NCI-H82 (cell line): ENCODE data around the gene KRT16.
A peak's percentile ranks its signal among the peaks of the same experiment; 100 is the strongest.
"Not testable (repeated sequence)": the region's sequence is repeated elsewhere in the genome, so short reads cannot be mapped to it uniquely, and the experiment has no call there.

Experiments
- DNase-seq: peaks from one replicate; lab custom pipeline; 2025; lab: John Stamatoyannopoulos, UW

KRT16 gene

DNA sequence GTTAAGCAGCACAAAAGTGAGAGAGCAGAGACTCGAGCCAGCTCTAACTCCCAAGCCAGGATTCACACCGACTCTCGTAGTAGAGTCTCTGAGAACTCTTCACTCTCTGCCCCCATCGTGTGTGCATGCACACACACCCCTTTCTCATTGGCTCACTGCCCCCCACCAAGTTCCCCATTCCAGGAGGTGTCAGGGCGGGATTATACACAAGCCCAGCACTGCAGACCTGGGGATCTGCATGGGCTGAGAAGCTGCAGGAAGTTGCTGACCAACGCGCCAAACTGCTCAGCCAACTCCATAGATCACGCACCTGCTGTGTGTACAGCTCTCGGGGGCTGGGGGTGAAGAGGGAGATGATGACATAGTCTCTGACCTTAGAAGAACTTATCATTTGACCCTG is 2.2 kb upstream of the KRT16 start:
- not testable (repeated sequence) for DNase-seq

DNA sequence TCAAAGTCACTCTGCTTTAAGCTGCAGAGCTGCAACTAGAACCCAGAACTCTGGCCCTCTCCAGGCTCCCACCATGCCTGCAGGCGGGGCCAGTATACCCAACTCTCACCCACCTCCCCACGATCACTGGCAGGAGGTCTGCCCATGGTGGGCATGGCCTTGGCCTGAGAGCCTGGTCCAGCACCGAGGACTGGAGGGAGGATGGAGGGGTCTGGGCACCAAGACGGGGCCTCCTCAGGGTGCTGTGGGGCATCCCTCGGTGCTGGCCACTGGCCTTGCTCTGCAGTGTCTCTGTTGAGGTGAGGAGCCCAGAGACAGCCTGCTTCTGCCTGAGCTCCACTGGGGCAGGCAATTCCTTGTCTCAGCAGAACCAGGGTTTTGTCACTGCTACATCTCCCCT is 1.5 kb upstream of the KRT16 start:
- no peak for DNase-seq

DNA sequence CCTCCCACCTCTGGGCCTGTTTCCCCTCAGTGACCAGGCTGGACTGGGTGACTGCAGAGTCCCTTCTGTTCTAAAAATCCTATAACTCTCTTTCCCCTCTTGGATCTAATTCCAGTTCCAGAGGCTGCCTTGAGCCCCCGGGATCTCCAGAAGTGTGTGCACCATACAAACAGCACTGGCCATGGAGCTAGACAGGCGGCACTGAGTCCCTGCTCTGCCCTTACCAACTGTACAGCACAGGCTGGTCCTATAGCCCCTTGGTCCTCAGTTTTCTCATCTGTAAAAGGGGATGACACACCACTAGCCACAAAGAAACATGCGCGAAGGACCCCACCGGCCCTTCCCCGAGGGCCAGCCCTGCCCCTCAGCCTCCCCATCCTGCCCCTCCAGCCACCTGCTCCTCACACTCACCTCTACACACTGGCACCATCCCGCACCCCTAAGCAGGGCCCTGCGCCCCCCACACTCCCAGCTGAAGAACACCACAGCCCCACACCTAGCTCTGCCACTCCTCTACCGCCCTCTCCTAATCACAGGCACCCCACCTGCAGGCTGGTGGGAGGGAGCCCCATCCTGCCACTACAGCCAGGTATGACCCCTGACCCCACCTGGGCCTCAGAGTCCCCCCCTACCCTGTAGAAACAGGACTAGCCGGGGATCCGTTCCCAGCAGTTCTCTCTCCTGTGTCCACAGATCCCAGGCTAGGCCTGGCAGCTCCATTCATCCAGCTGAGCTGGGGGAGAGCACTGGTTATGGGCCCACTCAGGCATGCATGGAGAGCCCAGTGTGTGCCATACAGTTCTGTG is 913 bp upstream of the KRT16 start:
- DNase-seq = no peak

DNA sequence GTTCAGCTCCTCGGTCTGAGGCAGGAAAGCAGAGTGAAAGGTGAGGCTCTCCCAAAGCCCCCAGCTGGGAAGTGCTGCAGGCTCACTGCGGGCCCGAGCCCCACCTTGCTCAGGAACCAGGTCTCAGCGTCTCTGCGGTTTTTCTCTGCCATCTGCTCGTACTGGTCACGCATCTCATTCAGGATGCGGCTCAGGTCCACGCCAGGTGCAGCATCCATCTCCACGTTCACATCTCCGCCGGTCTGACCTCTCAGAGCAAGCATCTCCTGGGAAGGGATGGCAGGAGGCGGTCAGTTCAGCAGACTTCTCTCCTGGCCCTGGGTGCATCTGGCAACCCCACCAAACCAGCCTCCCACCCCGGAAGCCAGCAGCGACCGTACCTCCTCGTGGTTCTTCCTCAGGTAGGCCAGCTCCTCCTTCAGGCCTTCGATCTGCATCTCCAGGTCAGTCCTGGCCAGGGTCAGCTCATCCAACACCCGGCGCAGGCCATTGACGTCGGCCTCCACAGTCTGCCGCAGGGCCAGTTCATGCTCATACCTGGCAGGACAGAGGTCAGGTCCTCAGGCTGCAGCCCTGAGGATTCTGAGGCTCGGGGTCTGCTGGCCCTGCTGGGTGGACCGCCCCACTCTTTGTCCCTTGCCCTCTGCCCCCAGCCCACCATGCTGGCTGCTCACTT is 1.5 kb downstream of the KRT16 start:
- DNase-seq = no peak

DNA sequence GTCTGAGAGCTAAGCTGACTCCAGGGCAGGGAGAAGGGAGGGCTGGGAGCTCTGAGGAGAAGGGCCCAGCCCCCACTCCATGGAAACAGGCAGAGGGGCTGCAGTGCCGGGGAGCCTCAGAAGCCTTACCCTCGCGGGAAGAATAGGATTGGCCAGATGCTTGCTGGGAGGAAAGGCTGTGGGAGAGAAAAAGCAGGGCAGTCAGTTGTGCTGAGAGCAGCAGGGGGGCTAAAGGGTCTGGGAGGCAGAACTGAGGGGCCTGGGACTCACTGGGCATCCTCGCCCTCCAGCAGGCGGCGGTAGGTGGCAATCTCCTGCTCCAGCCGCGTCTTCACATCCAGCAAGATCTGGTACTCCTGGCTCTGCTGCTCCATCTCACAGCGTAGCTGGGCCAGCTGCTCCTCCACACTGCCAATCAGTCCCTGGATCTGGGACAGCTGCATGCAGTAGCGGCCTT is 2.5 kb downstream of the KRT16 start:
- DNase-seq = peak; percentile 25

DNA sequence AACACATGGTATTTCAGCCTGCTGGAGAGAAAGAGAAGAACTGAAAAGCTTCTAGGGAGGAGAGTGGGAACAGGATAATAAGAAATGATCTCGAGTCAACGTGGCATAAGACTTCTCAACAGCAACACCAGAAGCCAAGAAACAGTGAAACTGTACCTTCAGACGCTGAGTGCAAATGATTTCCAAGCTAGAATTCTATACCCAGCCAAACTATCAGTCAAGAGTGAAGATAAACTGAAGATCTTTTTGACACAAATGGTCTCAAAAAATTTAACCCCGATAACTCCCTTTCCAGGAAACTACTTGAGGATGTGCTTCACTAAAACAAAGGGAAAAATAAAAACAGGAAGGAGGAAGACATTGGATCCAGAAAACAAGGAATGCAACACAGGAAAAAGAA is 5.6 kb downstream of the KRT16 start:
- not testable (repeated sequence) for DNase-seq

DNA sequence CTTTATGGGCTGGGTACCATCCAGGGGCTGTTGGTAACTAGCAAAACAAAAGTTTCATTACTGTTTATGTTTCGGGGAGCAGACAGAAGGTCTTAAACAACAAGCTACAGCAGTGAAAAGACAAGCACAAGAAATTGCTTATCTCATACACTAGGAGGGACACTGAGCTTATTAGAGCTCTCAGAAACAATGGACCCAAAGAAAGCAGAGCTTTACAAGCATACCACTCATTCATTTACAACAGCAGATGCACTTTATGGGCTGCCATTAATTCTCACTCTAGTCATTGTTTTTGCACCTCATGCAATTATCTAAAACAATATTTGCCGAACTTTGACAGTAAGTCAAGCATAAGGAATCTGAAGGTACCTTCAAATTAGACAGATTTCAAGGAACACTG is 10.0 kb downstream of the KRT16 start:
- DNase-seq = no peak

DNA sequence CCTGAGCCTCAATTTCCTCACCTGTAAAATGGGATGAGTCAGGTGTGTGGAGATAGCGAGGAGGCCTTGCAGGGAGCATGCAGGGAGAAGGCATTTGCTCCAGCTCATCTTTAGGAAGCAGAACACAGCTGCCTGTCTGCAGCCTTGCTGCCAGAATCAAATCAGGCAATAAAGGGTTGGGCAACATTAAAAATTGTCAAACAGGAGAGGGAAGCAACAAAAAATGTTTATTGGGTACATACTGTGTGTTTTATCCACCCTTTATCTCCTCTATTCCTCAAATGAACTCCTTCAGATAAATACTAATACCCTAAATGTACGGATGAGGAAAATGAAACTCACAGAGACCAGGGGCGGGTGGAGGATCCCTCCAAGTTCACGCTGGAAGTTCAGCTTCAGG is 12.2 kb downstream of the KRT16 start:
- no peak for DNase-seq

DNA sequence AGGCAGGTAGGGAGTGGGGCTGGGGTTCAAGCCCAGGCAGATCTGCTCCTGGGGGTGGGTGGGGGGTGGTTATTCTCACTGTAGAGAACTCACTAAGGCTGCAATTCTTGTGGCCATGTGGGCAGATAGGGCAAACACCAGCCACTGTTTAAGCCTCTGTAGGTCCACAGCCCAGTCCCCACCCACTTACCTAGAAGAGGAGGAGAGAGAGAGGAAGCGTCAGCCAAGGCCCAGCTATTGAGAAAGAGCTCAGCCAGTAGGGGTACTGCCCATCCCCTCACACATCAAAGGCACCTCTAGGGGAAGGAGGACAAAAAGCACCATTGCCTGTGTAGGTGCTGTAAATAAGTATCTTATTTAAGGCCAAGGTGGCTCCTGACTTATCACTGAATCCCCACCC is 12.9 kb downstream of the KRT16 start:
- DNase-seq = no peak

DNA sequence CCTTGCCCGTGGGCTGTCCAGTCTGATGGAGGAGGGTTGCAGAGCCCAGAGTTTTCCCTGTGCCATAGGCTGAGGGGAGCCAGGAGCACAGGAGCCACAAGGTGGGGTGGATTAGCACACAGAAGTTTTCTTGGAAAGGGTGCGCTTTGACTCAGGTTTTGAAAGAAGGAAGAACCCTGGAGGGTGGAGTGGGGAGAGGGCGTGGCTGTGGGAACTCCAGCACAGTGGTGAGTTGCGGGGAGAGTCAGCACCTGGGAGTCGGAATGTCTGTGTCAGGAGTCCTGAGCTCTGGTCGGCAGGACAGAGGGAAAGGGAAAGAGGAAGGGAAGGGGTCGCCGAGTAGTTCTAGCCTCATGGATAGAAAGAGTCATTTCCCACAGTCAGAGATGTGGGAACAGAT is 17.0 kb downstream of the KRT16 start:
- no peak for DNase-seq

DNA sequence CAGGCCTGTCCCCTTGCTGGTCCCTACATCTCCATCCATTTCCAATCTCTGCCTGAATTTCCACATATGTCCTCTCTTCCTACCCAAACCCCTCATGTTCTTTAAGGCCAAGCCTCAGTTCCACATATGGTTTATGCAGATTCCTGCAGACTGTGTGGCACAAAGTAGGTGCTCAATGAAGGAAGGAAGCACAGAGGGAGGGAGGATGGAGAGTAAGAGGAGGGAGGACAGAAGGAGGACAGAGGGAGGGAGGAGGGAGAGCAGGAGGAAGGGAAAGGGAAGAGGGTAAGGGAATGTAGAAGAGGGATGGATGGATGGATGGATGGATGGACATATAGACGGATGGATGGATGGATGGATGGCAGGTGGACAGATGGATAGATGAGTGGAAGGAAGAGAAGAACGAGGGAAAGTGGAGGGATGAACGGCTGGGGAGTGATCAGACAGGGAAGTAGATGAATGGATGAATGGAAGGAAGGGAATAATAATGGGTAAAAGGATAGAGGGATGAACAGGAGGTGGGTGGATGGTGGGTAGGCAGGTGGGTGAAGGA is 18.1 kb downstream of the KRT16 start:
- no peak for DNase-seq

DNA sequence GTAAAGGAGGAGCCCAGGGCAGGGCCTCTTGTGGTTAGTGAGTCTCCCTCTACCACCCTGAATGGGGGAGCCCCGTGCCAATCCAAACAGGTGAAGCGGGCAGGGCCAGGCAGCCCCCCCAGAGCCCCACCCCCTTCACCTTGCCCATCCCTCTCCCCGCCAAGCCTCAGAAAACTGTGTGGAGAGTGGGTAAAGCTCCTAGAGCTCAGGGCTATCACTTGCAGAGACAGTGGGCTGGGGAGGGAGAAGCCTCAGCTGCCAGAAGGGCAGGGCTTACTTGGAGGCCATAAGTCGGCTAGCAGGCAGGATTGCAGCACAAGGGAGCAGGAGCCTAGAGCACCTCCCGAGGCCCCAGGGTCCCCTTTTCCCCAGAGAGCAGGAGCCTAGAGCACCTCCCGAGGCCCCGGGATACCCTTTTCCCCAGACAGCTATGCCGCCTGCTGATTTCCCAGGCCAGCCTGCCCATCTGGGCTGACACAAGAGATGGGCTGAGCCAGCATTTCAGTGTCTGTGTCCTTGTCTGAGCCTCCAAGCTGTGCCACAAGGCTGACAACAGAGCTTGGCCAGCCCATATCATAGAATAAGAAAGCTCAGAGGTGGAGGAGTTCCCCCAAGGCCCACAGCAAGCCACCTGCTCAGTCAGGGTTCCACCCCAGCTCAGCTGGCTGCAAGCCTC is 19.1 kb downstream of the KRT16 start:
- no peak for DNase-seq

DNA sequence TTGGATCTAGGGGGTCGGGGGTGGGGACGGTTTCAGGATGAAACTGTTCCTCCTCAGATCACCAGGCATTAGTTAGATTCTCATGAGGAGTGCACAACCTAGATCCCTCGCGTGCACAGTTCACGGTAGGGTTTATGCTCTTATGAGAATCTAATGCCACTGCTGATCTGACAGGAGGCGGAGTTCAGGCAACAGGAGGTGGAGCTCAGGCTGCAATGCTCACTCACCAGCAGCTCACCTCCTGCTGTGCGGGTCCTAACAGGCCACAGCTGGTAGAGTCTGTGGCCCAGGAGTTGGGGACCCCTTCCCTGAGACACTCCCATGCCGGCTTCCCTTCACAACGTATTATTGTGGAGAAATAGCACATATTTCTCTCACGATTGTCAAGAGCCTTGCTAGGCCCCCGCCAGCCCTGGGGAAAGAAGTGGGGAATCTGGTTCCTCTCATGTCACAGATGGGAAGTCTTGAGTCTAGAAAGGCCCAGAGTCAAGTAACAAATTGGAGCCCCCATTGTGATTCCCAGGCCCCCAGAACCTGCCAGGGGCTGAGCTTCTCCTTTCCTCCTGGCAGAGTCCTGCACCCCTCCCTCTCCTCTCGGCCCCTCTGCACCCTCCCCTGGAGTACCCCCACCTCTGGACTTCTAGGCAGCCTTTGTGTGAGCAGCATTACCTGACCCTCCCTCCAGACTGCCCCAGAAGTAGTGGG is 19.8 kb downstream of the KRT16 start:
- DNase-seq = no peak

DNA sequence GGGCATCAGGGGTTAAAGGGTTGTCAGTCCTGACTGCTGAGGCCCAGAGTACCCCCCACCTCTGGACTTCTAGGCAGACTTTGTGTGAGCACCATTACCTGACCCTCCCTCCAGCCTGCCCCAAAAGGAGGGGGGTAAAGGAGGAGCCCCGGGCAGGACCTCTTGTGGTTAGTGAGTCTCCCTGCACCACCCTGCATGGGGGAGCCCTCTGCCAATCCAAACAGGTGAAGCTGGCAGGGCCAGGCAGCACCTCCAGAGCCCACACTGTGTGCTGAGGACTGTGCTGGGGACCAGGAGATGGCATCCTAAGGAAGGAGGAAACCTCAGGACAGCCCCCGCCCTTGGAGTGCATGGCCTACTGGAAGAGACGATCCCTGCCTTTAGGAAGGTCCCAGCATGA is 23.3 kb downstream of the KRT16 start:
- DNase-seq = no peak

DNA sequence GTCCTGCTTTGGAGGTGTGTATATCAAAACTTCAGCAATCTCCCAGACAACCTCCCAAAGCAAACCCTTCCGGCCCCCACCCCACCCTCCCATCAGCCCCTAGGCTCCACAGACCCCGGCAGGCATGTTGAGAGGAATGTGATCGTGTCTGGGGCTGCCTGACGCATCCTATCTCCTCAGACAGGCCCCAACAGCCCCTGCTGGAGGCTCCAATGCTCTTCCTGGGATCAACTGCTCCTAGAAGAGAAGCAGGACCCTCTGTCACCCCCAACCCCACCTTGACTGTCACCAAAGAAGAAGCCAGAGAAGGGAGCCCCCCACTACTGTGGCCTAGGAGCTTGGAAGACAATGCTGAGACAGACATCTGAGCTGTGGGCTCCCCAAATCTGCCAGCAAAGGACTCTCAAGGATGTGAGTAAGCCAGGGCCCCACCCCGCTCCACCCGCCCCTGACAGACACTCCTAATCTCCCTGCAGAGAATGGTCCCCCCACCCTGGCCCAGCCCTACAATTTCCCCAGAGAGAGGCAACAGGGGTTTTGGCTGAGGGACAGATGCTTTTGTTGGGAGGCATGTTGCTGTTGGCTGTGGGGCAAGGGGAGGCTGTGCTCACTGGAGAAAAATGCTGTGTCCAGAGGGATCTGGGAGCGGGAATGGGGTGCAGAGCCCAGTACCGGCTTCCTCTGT is 24.3 kb downstream of the KRT16 start:
- no peak for DNase-seq

DNA sequence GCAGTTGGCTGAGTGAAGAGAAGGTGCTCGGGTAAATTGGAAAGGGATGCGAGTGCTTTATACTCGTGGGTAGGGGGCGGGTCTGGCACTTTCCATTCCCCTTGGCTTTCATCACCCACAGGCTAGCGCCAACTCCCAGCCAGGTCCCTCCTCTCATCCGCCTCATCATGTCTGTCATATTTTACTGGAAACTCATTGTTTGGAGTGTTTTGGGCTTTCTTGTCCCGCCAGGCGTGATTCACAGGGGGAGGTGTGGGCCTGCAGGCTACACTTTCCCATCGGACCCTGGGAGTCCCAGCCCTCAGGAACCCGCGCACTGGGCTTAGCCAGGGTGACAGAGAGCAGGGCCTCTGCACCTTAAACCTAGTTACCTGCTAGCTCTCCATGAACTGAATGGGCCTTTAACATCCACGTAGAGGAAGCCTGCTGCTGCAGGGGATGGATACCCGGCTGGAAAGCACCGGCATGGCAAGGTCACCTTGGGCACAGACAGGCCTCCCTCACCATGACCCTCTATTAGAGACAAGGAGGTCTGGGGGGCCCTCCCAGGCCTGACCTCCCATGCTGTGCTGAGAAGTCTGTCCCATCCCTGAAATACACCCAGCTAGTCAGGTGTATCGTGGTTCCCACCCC is 25.6 kb downstream of the KRT16 start, which contains the start of gene KRT14:
Gene KRT14, minus strand, starts transcription at position 33 of the 633 bp plus-strand sequence. CDS start 61 bp downstream, outside the sequence.
- no peak for DNase-seq

DNA sequence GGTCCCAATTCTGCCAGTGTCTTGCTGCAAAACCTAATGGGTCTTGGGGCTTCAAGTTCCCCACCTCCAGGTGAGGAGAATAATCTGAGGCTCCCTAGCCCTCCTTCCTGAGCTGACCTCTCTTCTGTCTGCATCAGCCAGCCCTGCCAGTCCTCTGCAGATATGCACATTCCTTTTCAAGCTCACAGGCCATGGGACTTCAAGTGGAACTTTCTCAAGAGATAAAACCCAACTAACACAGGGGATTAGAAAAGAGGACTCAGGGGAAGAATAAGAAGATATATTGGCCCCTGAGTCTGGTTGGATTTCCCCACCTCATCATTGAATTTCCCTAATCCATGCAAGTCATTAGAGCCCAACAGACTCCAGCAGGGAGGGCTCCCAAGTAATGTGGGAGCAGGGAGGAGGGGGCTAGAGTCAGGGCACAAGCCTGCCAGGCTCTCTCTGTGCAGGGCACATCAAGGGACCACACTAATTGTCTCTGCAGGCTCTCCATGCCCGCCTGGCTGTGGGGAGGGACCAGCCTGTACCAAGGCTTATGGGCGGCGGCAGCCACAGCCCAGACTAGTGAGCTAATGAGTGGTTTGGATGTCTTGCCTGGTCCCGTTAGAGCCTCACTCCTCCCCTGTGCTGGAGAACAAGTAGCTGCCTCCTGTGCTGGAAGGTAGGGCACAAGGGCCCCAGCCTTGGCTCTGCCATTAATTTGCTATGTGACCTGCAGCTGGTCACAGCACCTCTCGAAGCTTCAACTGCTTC is 27.1 kb downstream of the KRT16 start:
- DNase-seq = no peak

DNA sequence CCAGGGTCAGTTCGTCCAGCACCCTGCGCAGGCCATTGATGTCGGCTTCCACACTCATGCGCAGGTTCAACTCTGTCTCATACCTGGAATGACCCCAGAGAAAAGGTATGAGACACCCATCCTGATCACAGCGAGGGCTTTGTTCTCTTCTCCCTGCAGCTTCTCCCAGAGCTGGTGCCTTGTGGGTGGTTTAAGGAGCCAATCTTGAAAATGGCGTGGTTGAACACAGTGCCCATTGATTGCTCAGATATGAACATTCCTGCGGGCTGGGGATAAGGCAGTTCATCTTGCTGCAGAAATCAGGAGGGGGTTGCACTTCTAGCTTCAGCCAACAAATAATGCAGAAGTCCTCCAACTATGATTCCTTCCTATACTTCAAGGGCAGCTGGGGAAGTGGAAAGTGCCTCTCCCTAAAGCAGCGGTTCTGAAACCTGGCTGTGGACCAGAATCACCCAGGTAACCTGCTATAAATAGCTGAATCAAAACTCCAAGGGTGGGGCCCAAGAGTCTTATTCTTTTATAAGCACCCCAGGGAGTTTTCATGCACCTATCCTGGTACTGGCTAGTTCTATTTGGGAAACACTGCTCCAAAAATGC is 28.1 kb downstream of the KRT16 start:
- DNase-seq = not testable (repeated sequence)
